ENCODE data around the gene ALDH3A1.

The ALDH3A1 gene

DNA sequence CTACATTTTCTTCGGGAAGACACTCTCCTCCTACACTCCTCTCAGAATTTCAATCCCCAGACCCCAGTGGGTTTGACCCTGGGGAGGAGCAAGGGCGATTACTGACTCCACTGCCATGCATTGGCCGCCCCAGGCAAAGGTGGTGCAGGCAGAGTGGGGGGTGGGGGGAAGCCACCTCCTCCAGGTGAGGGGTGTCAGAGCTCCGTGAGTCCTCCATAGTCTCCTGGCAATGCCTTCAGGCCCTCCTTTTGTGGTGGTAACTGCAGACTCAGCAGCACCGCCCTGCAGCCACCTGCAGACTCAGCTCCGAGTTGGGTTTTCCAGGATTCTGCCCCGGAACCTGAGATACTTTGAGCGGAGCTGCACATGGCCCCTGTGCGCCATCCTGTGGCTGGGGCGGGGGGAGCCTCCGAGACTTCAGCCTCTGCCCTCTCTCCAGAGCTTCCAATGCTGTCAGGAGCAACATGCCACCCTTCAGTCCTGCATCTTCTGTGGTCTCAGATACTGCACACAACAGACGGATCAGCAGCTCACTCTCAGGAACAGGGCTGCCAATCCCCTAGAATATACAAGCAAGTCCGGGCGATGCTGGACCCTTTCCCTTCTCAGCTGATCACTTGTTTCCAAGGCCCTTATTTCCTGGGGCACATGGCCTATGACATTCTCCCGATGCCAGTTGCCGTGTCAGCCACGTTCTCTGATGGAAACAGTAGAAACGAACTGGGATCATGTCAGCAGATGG is 29.3 kb downstream of the ALDH3A1 start:
- DNase-seq (ENCODE audit: low spot score) = no peak

DNA sequence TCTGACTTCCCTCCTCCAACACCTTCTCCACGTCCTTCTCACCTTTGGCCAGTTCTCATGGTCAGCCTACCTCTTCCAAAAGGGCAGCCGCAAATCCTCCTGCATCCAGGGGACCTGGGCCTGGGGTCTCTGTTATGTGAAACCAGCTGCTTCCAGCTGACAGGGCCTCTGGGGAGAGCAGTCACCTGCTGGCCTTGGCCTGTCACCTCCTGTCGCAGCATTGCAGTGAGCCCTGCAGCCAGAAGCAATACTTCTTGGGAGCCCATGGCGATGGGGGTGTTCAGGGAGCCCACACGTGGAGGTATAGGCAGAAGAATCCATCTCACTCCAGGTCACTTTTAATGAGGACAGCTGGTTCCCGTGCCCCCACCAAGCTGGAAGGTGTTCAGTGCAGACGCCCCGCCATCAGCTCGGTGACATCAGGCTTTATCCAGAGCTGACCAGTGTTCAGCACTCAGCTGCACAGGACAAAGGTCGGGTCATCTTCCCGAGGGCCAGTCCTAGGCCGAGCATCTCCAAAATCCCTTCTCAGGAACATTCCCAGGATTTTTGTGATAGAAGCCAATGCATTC is 30.0 kb downstream of the ALDH3A1 start:
- no peak for DNase-seq (ENCODE audit: low spot score)

DNA sequence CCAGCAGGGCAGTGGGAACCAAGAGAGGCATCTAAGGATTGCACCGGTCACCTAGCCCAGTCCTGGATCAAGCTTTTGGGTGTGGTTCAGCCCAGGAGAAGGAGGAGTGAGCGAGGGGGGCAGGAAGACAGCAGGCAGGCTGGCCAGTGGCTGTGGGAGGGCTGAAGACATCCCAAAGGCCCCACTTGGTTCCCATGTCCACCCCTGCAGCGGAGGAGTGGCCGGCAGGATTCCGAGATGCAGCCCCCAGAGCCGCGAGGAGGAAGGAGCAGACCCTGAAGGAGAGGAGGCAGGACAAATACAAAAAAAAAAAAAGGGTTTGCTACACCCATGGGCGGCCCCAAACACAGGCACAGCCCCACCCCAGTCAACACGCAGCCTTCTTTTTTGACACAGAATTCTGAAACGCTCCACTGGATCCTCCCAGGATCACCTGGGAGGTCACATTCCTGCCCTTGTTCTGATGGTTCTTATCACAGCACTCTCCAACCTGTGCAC is 30.6 kb downstream of the ALDH3A1 start:
- DNase-seq (ENCODE audit: low spot score) = no peak

DNA sequence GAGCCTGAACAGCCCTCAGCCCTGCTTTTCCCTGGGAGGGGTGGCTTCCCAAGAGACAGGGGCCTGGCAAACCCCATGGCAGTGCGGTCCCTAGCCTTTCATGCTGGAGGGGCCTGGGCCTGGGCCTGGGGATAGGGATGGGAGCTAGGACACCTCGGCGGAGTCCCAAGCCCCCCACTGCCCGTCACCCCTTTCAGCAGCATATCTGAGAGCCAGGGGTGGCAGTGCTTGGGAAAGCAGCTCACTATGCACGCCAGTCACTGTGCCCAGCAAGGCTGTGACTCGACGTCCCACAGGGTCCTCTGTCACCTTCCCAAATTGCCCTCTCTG is 31.1 kb downstream of the ALDH3A1 start:
- no peak for DNase-seq (ENCODE audit: low spot score)

DNA sequence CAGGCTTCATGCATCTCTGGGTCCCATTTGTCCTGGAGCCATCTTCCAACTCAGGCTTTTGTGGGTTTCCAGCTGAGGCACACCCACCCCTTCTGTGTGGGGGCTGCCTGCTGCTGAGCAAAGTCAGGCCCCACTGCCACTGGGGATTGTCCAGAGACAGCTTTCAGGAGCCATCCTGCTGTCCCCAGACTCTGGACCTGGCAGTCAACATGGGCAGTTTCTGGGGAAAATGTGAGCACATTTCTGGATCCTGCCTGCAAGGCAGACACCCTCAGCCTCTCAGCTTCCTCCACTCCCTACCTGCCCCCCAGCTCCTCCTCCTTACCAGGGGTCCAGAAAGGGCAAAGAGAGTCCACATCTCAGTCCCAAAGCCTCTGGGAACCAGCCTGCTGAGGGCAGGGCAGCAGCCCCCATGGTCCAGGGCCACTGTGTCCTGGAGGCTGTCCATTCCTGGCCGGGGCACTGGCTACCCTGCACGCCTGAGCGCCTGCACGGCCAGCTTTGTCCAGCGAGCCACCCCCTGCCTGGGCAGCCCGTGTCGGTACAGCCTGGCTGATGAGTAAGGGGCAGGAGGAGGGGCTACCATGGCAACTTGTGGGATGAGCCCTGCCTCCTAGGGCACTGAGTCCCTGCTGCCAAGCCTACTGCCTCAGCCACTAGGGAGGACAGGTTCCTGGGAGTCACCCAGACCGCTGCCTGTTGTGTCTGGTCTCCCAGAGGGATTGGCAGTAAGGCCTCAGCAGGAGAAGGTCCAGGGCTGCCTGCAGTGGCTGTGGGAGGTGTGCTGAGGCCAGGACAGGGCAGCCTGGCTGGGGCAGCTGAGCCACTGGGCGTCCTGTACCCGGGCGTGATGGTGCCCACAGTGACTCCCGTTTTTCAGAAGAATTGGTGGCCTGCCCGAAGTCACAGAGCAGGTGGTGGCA is 31.7 kb downstream of the ALDH3A1 start, which contains the start of gene SLC47A2:
Gene SLC47A2, minus strand, starts transcription at position 477 of the 923 bp plus-strand sequence. Its CDS starts 29 bp downstream, at position 448.
- DNase-seq (ENCODE audit: low spot score) = no peak

DNA sequence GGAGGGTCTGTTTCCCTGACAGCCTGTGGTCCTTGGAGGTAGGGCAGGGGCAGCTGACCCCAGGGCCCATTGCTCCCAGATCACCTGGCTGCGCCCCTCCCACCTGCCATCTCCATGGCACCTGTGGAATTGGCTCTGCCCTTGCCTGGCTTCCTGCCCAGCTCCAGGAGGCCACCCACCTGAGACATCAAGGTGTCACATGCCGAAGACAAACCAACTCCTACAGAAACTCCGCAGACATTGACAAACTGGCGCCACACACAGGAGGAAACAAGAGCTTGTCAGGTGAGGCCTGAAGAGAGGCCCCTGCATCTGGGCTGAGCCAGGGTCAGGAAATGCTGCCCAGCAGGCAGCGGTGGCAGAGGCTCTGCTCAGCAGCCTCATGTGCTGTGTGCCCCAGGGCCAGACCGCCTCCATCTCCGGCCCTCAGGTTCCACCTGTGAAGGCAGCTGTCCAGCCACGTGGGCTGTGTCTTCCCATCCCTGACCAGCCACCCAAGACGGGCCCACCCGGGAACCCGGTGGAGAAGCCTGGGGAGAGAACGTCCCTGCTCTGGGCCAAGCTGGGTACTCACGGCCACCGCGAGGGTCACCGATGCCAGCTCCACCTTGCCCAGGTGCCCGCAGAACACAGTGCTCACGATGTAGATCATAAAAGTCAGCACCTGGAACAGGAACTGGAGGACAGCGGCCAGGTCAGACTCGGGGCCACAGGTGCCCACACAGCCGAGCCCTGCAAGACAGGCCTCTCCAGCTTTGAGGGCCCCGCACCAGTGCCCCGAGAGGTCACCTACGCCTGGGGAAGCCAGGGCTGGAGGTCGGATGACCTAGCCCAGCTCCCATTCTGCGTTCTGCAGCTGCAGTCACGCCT is 33.3 kb downstream of the ALDH3A1 start:
- no peak for DNase-seq (ENCODE audit: low spot score)

DNA sequence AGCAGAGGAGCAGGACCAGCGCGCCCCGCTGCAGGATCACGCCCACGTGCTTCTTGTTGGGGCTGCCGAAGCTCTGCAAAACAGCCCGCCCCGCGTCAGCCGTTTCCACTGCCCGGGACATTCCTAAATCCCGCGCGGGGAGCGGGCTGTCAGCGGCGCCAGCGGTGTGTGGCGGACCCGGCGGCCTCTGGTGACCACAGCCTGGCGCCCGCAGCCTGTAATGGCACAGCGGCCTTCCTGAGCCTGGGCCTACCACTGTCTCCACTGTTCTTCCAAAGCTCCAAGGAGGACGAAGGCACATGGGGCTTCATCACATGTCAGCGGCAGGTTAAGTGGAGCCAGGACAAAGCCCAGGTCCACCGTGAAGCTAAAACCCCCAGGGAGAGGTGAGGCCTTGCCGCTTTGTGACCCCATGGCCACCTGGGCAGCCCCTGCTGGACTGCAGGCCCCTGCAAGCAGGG is 34.2 kb downstream of the ALDH3A1 start:
- no peak for DNase-seq (ENCODE audit: low spot score)

DNA sequence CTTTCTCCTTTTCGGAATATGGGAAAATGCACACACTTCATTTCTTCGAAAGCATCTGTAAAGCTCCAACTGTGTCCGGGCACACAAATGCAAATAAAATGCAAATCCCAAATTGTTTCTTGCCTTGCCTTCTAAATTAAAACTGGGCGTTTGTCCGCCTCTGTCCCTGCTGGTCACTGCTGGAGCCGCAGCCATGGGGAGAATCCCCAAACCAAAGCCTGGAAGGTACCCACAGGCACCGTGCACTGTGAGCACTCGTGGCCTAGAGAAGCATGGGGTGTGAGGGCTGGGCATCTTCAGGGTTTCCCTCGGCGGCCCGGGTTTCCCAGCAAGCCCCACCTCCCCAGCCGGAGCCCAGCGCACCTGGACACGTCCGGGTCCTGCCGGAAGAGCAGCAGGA is 34.6 kb downstream of the ALDH3A1 start:
- DNase-seq (ENCODE audit: low spot score) = no peak

DNA sequence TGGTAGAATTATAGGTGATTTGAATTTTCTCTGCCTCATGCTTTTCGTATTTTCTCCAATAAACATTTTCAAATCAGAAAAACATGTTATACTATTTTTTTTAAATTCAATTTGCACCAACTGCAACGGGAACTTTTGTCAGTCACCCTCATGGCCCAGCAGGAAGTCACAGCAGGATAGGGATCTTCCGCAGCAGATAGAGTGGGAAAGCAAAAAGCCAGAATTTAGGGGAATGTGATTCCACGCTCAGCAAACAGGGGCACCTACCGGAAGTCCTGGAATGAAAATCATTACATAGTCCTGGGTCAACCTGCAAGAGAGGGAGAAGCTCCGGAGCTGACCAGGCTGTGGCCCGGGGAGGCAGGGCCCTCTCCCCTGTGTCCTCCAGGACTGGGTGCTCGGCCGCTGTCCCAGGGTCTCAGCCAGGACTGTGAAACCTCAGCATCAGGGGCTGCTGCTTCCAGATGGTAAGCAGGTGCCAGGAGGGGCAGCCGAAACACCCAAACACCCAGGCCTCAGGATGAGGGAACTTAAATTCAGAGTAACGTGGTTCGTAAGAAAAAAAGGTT is 35.6 kb downstream of the ALDH3A1 start:
- DNase-seq (ENCODE audit: low spot score) = no peak

DNA sequence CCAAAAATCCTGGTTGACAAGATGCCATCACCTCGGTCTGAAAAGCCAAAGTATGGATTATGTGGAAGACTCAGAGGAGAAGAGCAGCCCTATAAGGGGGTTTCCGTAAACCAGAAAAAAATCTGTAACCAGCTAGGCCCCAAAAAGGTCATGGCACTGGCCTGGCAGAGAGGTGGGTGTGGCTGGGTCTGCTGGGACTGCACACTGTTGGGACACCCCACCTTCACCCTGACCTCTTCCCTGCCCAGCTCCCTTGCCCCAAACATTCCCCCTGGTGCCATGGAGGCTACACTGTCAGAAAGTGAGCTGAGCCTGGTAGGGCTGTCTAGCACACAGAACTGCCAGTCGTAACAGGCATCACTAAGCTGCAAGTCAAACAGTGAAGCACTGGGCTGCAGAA is 38.3 kb downstream of the ALDH3A1 start:
- DNase-seq (ENCODE audit: low spot score) = no peak

DNA sequence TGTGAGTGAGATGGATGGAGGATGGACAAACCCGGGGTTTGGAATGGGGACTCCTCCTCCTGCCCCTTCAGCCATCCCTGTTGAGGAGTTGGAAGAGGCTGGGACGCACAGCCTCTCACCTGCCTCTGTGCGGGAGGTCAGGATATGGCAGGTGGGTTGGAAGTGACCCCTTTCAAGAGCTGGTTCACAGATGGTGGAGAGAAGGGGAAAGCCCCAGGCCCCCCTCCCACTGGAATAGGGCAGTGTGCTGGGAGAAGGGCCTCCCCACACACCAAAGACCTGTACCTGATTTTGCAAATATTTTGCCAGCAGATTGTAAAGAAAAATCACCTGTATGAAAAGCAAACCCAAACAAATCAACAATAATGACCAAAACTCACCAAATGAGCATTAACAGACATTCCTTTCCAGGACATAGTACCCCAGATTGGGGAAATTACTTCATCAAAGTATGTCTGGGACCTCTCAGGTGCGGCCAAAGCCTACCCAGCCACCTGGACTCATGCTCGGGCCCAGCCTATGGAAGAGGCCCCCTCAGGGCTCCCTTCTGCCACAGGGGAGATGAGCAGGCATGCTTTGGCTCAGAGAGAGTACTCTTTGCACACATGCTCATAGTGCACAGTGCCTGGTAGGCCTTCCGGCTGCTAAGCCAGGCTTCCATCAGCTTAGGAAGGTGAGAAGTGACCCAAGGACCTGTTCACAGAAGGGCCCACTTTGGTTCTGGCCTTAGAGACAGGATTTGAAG is 39.5 kb downstream of the ALDH3A1 start:
- no peak for DNase-seq (ENCODE audit: low spot score)

DNA sequence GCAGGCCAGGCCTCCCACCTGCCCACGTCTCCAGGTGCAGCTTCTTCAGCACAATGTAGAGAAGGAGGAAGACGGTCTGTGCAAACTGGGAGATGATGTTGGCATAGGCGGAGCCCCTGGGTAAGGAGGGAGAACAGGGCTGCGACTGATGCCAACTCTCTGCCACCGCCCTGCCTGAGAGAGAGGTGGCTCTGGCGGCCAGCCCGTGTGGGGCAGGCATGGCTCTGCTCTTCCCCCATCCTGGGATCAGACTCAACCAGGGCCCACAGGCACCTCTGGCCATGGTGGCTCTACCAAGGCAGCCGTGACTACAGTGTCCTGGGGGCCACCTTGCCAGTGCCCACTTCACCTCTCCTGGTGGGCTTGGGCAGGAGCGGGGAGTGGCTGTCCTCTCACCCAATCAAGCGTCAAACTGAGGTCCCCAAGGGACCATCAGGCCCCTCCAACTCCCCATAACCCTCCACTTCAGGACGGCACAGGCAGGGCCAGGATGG is 40.3 kb downstream of the ALDH3A1 start:
- no peak for DNase-seq (ENCODE audit: low spot score)

DNA sequence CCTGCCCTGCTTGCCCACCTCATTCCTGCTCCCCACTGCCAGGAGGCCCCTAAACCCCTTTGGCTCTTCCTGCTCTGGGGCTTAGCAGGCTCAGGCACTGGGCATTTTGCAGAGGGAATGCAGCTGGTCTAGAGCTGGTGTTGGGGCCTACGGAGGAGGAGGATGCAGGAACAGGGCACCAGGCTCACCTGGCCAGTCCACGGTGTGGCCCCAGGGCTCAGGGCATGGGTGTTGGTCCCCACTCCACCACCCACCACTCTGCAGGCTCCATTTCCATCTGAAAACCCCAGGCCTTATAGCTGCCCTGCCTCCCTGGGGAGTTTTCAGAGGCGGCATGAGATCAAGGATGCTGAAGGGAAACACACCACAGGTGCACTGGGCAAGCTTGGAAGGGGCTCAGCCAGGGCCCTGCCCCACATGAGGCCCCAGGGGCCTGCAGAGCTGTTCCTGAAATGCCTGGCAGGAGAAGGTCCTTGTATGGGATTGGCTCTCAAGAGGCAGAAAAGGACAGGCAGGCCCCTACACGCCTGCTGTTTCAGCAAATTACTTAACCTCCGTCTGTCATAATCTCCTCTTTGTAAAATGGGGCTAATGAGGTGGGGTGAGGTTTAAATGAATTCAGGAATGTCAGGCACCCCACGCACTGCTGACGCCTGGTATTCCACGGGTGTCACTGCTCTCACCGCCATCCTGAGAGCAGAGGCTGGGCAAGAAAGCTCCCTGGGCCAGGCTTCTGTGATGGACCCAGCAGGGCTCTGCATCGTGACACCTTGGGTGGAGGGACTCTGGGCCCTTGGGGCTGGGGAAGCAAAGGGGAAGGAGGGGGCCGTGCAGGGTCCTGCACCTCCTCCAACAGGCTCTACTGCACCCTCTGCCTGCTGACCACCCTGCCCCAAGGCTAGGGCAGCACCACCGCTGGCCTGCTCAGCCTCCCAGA is 41.0 kb downstream of the ALDH3A1 start:
- no peak for DNase-seq (ENCODE audit: low spot score)

DNA sequence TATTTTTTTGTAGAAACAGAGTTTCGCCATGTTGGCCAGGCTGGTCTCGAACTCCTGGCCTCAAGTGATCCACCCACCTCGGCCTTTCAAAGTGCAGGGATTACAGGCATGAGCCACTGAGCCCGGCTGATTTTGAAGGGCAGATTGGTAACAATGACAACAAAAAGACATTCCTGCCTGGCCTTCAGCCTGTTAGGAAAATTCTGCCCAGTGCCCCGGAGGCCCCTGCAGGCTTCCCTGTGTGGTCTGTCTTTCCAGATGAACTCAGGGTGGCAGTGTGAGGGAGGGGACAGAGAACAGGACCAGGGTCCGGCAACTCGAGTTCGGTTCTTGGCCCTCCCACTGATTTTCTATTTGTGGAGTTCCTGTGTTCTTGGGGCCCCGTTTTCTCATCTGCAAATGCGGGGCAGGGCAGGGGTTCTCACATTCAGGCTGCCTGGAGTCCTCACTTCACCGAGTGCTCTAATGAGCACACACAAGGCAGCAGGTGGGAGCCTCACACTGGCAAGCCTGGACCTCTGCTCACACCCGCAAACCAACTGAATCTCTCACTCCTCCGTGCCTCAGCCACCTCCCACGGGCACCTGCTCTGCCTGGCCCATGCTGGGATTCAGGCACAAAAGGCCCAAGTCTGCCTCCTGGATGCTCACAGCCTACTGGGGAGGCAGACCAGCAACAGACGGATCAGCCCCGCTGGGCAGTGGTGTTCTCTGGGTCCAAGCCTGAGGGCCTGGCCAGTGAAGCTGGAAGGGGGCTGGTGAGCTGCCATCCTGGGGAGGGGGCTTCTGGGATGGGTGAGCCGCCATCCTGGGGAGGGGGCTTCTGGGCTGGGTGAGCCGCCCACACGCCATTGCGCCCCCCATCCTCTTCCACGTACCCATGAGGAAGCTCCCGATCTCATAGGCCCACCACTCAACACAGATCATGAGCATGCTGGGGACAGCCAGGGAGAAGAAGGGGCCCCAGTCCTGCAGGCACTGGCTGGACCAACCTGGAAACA is 42.0 kb downstream of the ALDH3A1 start:
- no peak for DNase-seq (ENCODE audit: low spot score)

DNA sequence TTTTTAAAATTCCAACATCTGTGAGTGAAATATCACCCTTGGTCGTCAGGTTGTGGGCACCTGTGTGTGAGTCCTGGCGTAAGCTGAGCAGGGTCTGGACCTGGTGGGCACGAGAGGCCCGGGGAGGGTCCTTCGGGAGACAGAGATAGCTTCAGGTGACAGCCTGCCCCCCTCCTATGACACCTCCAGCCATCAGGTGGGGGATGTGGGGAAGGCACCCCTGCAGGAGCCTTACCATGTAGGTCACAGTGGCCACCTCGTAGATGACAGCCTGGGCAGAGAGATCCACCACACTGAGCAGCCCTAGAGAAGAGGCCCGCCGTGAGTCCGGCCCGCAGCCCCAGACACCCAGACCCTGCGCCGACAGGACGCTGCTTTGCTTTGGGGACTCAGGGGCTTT is 42.9 kb downstream of the ALDH3A1 start:
- no peak for DNase-seq (ENCODE audit: low spot score)

DNA sequence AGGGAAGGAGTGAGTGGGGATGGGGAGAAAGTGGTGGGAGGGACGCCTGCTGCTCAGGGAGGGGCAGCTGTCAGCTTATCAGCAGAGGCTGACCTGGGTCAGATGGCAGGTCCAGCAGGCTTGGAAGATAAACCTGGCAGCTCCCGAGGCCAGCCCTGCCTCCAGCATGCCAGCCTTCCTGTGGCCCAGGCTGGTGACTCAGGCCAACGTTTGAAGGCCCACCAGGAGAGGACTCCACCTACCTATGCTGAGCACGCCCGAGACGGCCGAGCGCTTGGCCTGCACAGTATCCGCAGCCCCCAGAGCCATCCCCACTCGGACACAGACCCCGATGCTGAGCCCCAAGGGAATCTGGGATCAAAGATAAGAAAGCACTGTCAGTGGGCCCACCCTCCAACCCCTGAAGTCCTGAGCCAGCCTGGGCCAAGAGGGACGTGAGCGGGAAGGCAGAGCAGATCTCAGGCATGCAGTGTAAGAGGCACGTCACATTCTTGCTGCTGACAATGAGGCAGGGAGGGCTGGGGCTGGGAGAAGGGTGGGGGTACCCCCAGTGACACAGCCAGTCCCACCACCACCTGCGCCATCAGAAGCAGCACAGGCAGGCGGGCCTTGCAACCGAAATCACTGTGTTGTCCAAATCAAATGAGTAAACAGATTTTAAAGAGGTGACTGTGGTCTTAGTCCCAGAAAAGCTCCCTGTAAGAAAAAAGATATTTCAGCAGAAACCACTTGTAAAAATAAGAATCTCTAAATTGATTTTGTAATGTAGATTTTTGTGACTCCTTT is 44.1 kb downstream of the ALDH3A1 start:
- no peak for DNase-seq (ENCODE audit: low spot score)

Measured in hematopoietic multipotent progenitor cell treated with erythropoietin and hydrocortisone succinate and interleukin-3 and kit ligand, for 15 days (in vitro differentiated cells).